Karpas-422 (cell line): Measurements from ENCODE around the gene C4orf50. TPM values are rescaled to one million over a fixed set of nuclear protein-coding genes. Genes with fewer than 3 reads are reported as not detected.
A peak's percentile ranks its signal among the peaks of the same experiment; 100 is the strongest.
"Not testable (repeated sequence)": the region's sequence is repeated elsewhere in the genome, so short reads cannot be mapped to it uniquely, and the experiment has no call there.

Experiments used
- DNase-seq: peaks from one replicate; pipeline ENCODE4 v3.0.0-alpha.2; 2015
- H2AFZ ChIP-seq: fragments of 200-600 bp; sonication (generic); 2 replicates; pipeline ENCODE4 v1.6.1; 2014; ENCODE audit warnings: antibody characterized with exemption, low read length, mixed read lengths
- H3K27ac ChIP-seq: fragments of 200-600 bp; sonication (generic); 2 replicates; pipeline ENCODE4 v1.5.1; 2014; ENCODE audit warnings: mild to moderate bottlenecking, low read length, moderate library complexity
- H3K27me3 ChIP-seq: fragments of 200-600 bp; sonication (generic); 2 replicates; pipeline ENCODE4 v1.6.1; 2014; ENCODE audit warnings: low read length, mixed read lengths
- H3K36me3 ChIP-seq: fragments of 200-600 bp; sonication (generic); 2 replicates; pipeline ENCODE4 v1.6.1; 2014; ENCODE audit warnings: low read length, mixed read lengths; ENCODE audit not compliant: insufficient read depth
- H3K4me1 ChIP-seq: fragments of 200-600 bp; sonication (generic); 2 replicates; pipeline ENCODE4 v1.6.1; 2014; ENCODE audit warnings: mild to moderate bottlenecking, low read length, mixed read lengths
- H3K4me2 ChIP-seq: fragments of 200-600 bp; sonication (generic); 2 replicates; pipeline ENCODE4 v1.6.1; 2014; ENCODE audit warnings: low read length, low read depth, mild to moderate bottlenecking; ENCODE audit not compliant: poor library complexity, severe bottlenecking
- H3K4me3 ChIP-seq: fragments of 200-600 bp; sonication (generic); 2 replicates; pipeline ENCODE4 v1.5.1; 2014; ENCODE audit warnings: mild to moderate bottlenecking, antibody characterized with exemption, low read length, mixed read lengths
- H3K79me2 ChIP-seq: fragments of 200-600 bp; sonication (generic); 2 replicates; pipeline ENCODE4 v1.6.1; 2014; ENCODE audit warnings: mild to moderate bottlenecking, low read length, mixed read lengths
- H3K9ac ChIP-seq: fragments of 200-600 bp; sonication (generic); 2 replicates; pipeline ENCODE4 v1.6.0; 2014; ENCODE audit warnings: low read length
- H3K9me2 ChIP-seq: fragments of 200-600 bp; sonication (generic), shearing (Covaris generic); replicated peaks from 2 replicates; pipeline ENCODE4 v1.6.0; 2014; ENCODE audit warnings: mild to moderate bottlenecking, low read length, moderate library complexity; ENCODE audit not compliant: insufficient read depth
- H3K9me3 ChIP-seq: fragments of 300-700, 200-600 bp; sonication (generic); 2 replicates; pipeline ENCODE4 v1.6.1; 2014; ENCODE audit warnings: low read length, mixed read lengths
- H4K20me1 ChIP-seq: fragments of 200-600 bp; sonication (generic); 2 replicates; pipeline ENCODE4 v1.6.1; 2014; ENCODE audit warnings: mild to moderate bottlenecking, antibody characterized with exemption, low read length, low read depth; ENCODE audit not compliant: insufficient read depth
- total RNA-seq: library from RNA; depleted of rRNA; stranded (reverse); fragments of >200 nt; shearing (Covaris generic); gene quantifications from 2 replicates; pipeline ENCODE4 v1.2.3, GENCODE V29; 2014; ENCODE audit warnings: low replicate concordance

C4orf50 gene
- total RNA-seq, 1 experiment from 2014 or later, result 0.19 TPM

GRCh38 chr4:5863461-5864113 lies 154.6 kb downstream of the C4orf50 start:
- H3K9ac ChIP-seq, result no peak overlapping the region
- H3K36me3 ChIP-seq, result no peaks in the 10 kb centered on the region
- no peaks in the 10 kb centered on the region for H4K20me1 ChIP-seq
- H3K79me2 ChIP-seq, result no peaks in the 10 kb centered on the region
- H2AFZ ChIP-seq, result no peak overlapping the region
- H3K4me1 ChIP-seq, result peaks cover 63% of the 10 kb centered on the region
- H3K27ac ChIP-seq, result no peak overlapping the region
- H3K4me3 ChIP-seq, result no peak overlapping the region
- DNase-seq, result peak; percentile 83
- H3K9me2 ChIP-seq, result no peaks in the 10 kb centered on the region
- peak overlapping the region; percentile 45 for H3K4me2 ChIP-seq
- H3K27me3 ChIP-seq, result no peaks in the 10 kb centered on the region
- no peaks in the 10 kb centered on the region; the same call in 1 of the 2 replicates for H3K9me3 ChIP-seq

DNA sequence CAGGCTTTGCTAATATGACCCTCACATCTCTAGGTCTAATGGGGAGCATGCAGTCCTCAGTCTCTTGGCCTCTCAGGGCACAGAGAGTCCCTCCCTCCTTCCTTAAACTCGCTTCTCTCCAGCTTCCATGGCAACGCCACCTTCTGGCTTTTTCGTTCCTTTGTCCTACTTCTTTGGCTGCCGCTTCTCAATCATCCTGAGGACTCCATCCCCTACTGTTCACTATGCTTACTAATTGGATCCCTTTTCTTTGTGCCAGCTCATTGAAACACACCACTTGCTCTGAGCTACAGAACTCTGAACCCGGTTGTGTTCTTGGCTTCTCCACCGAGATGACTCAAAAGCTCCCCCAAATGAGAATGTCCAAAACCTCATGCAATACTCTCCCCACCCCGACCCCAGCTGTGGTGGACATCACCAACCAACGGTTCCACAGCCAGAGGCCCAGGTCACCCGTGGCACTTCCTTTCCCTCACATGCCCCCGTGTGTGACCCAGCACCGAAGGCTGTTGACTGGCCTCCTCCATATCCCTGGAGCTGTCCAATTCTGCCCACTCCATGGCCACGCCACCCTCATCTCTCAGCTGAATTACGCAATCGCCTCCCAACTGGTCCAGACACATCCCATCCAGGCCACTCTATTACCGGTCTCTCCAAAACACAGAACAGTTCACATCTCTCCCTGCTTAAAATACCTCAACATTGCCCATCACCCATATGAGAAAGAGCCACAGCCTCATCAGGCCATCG lies 160.0 kb downstream of the C4orf50 start:
- Histone ChIP-seq H3K4me2 (peak overlapping the region; percentile 35), H3K9me2 (no peaks in the 10 kb centered on the region), H4K20me1 (no peaks in the 10 kb centered on the region), H3K79me2 (no peaks in the 10 kb centered on the region), H2AFZ (no peak overlapping the region), H3K9me3 (no peaks in the 10 kb centered on the region; the same call in 1 of the 2 replicates), H3K36me3 (no peaks in the 10 kb centered on the region), H3K27me3 (no peaks in the 10 kb centered on the region; the same call in 1 of the 2 replicates), H3K4me1 (peaks cover 54% of the 10 kb centered on the region), H3K27ac (no peak overlapping the region), H3K9ac (no peak overlapping the region), H3K4me3 (peak overlapping the region; percentile 6; the same call in 1 of the 2 replicates)
- no peak for DNase-seq

DNA sequence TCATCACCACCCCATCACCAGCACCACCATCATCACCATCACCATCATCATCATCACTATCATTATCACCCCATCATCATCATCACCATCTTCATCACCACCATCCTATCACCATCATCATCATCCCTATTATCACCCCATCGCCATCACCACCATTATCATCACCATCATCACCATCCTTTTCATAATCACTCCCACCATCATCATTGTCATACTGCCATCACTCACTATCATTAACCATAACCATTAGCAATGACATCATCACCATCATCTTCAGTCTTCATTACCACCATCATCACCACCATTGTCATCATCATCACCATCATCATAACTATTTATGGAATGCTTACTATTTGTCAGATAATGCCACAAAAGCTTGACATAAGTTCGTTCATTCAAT lies 161.0 kb downstream of the C4orf50 start:
- no peaks in the 10 kb centered on the region; the same call in 1 of the 2 replicates for H3K27me3 ChIP-seq
- H3K79me2 ChIP-seq, result no peaks in the 10 kb centered on the region
- H4K20me1 ChIP-seq, result no peaks in the 10 kb centered on the region
- no peaks in the 10 kb centered on the region for H3K36me3 ChIP-seq
- 0 out of 2 replicates have a peak overlapping the region, but pooled peaks have one; percentile 39 for H3K27ac ChIP-seq
- no peak overlapping the region for H2AFZ ChIP-seq
- no peak for DNase-seq
- peaks cover 56% of the 10 kb centered on the region for H3K4me1 ChIP-seq
- no peaks in the 10 kb centered on the region; the same call in 1 of the 2 replicates for H3K9me3 ChIP-seq
- H3K9me2 ChIP-seq, result no peaks in the 10 kb centered on the region
- H3K9ac ChIP-seq, result no peak overlapping the region
- H3K4me2 ChIP-seq, result peak overlapping the region; percentile 35
- H3K4me3 ChIP-seq, result no peak overlapping the region

GRCh38 chr4:5856362-5856761 lies 161.9 kb downstream of the C4orf50 start:
- H2AFZ ChIP-seq, H3K79me2 ChIP-seq, H3K9ac ChIP-seq, H3K9me2 ChIP-seq, H3K36me3 ChIP-seq, H3K27me3 ChIP-seq, H3K27ac ChIP-seq, H3K9me3 ChIP-seq, DNase-seq, H3K4me2 ChIP-seq, H4K20me1 ChIP-seq, H3K4me3 ChIP-seq: not testable (repeated sequence)
- H3K4me1 ChIP-seq, result peaks cover 54% of the 10 kb centered on the region

GRCh38 chr4:5854929-5855328 lies 163.3 kb downstream of the C4orf50 start:
- H3K9ac ChIP-seq, result no peak overlapping the region
- H3K36me3 ChIP-seq, result no peaks in the 10 kb centered on the region
- H3K27me3 ChIP-seq, result no peaks in the 10 kb centered on the region; the same call in 1 of the 2 replicates
- H3K9me3 ChIP-seq, result no peaks in the 10 kb centered on the region; the same call in 1 of the 2 replicates
- H3K27ac ChIP-seq, result no peak overlapping the region
- H4K20me1 ChIP-seq, result no peaks in the 10 kb centered on the region
- H3K4me2 ChIP-seq, result no peak overlapping the region
- H3K4me1 ChIP-seq, result peaks cover 53% of the 10 kb centered on the region
- no peak for DNase-seq
- H3K4me3 ChIP-seq, result no peak overlapping the region
- H3K9me2 ChIP-seq, result no peaks in the 10 kb centered on the region
- H3K79me2 ChIP-seq, result no peaks in the 10 kb centered on the region
- no peak overlapping the region for H2AFZ ChIP-seq

- no peaks in the 10 kb centered on the region for H3K9me3 ChIP-seq
- H3K79me2 ChIP-seq, result no peaks in the 10 kb centered on the region
- no peaks in the 10 kb centered on the region for H4K20me1 ChIP-seq
- H3K27ac ChIP-seq, result no peak overlapping the region
- no peak overlapping the region for H3K4me2 ChIP-seq
- peaks cover 56% of the 10 kb centered on the region for H3K4me1 ChIP-seq
- no peaks in the 10 kb centered on the region for H3K9me2 ChIP-seq
- peak; percentile 55 for DNase-seq
- no peaks in the 10 kb centered on the region; the same call in 1 of the 2 replicates for H3K27me3 ChIP-seq
- no peaks in the 10 kb centered on the region for H3K36me3 ChIP-seq
- no peak overlapping the region for H2AFZ ChIP-seq
- H3K4me3 ChIP-seq, result no peak overlapping the region
- H3K9ac ChIP-seq, result no peak overlapping the region
Observed at GRCh38 chr4:5852523-5853202, 165.6 kb downstream of the C4orf50 start.

DNA sequence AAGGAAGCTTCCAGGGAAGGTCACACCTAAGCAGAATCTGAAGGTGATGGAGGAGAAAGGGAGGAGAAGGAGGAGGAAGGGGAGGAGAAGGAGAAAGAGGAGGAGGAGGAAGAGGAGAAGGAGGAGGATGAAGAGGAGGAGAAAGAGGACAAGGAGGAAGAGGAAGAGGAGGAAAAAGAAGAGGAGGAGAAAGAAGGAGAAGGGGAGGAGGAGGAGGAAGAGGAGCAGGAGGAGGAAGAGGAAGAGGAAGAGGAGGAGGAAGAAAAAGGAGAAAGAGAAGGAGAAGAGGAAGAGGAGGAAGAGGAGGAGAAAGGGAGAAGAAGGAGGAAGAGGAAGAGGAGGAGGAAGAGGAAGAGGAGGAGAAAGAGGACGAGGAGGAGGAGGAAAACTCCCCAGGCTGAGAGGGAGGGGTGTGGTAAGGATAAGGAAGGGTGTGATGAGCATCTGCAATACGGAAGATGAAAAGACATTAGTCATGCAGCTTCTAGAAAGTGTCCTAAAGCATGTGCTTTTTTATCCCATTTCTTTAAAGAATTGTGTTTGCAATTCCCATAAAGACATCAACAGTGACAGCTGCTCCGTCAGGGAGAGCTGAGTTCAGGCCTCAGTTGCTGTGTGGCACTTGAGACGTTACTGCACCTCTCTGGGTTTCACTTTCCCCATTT lies 166.5 kb downstream of the C4orf50 start:
- Histone ChIP-seq H4K20me1 (no peaks in the 10 kb centered on the region), H3K4me2 (no peak overlapping the region), H3K9ac (no peak overlapping the region)

More for the DNA sequence above, 166.5 kb downstream of the C4orf50 start:
- Histone ChIP-seq H3K27ac (no peak overlapping the region), H2AFZ (no peak overlapping the region), H3K9me2 (no peaks in the 10 kb centered on the region), H3K9me3 (no peaks in the 10 kb centered on the region), H3K4me1 (peaks cover 58% of the 10 kb centered on the region), H3K36me3 (no peaks in the 10 kb centered on the region; the same call in 1 of the 2 replicates), H3K79me2 (no peaks in the 10 kb centered on the region), H3K4me3 (no peak overlapping the region), H3K27me3 (no peaks in the 10 kb centered on the region; the same call in 1 of the 2 replicates)
- DNase-seq, result no peak
